Limb (tissue), 2 donors: ENCODE results near the gene ADGRB3.

ENCODE experiments used
- DNase-seq, 2 donors: peaks; one replicate each; pipeline ENCODE4 v3.0.0-alpha.2; 2016; ENCODE audit errors: extremely low spot score in 2 of 2

Gene ADGRB3

GRCh38 chr6:68634726-68635411 is at the start of gene ADGRB3:
Gene ADGRB3 (plus strand): TSS chr6:68635282. CDS start chr6:68638676, 3,394 bp downstream.
- peak; percentile 89 to 93 for DNase-seq

- no peak for DNase-seq
These were observed 41.5 kb upstream of the ADGRB3 start for GRCh38 chr6:68593558-68593957.

- no peak for DNase-seq
These were observed 37.4 kb upstream of the ADGRB3 start for GRCh38 chr6:68597642-68598041.

- no peak for DNase-seq
These were observed 19.1 kb upstream of the ADGRB3 start for GRCh38 chr6:68615938-68616337.

- no peak for DNase-seq
These were observed 9.1 kb upstream of the ADGRB3 start for GRCh38 chr6:68625998-68626397.

GRCh38 chr6:68628161-68628560 is 6.9 kb upstream of the ADGRB3 start:
- DNase-seq = no peak

- DNase-seq = no peak
These were observed 2.3 kb upstream of the ADGRB3 start for GRCh38 chr6:68632734-68633133.

- DNase-seq = no peak
These were observed 1.7 kb upstream of the ADGRB3 start for GRCh38 chr6:68633281-68633971.

- peak in 1 of 2 donors; percentile 25 for DNase-seq
These were observed 933 bp upstream of the ADGRB3 start for GRCh38 chr6:68633972-68634725.

- no peak for DNase-seq
These were observed 277 bp downstream of the ADGRB3 start for GRCh38 chr6:68635412-68635705.

GRCh38 chr6:68635706-68636513 is 828 bp downstream of the ADGRB3 start:
- peak; percentile 68 to 72 for DNase-seq

GRCh38 chr6:68636666-68637065 is 1.6 kb downstream of the ADGRB3 start:
- DNase-seq = no peak

- DNase-seq = no peak
These were observed 2.0 kb downstream of the ADGRB3 start for GRCh38 chr6:68637071-68637470.

- no peak for DNase-seq
These were observed 2.7 kb downstream of the ADGRB3 start for GRCh38 chr6:68637782-68638181.

GRCh38 chr6:68638230-68638900 is 3.3 kb downstream of the ADGRB3 start:
- peak; percentile 65 to 67 for DNase-seq

GRCh38 chr6:68639211-68639610 is 4.1 kb downstream of the ADGRB3 start:
- DNase-seq = no peak

- DNase-seq = no peak
These were observed 4.9 kb downstream of the ADGRB3 start for GRCh38 chr6:68639826-68640490.

GRCh38 chr6:68640491-68640835 is 5.4 kb downstream of the ADGRB3 start:
- no peak for DNase-seq

- no peak for DNase-seq
These were observed 6.1 kb downstream of the ADGRB3 start for GRCh38 chr6:68641172-68641571.

GRCh38 chr6:68642081-68642480 is 7.0 kb downstream of the ADGRB3 start:
- DNase-seq = no peak

GRCh38 chr6:68642977-68643376 is 7.9 kb downstream of the ADGRB3 start:
- DNase-seq = no peak
